Activated T-helper 1 cell treated with Interleukin-2 at 50 U/mL for 16 hours (primary cell): ENCODE data around the gene LPAR4.
"Not testable (repeated sequence)": the region's sequence is repeated elsewhere in the genome, so short reads cannot be mapped to it uniquely, and the experiment has no call there.

ENCODE experiments used
- DNase-seq: peaks from one replicate; pipeline ENCODE4 v3.0.0-alpha.2; 2020; ENCODE audit warnings: low read depth

Gene LPAR4

GRCh38 chrX:78747489-78747888 lies at the start of gene LPAR4:
Gene LPAR4 (plus strand): TSS chrX:78747720. CDS start chrX:78754870, 7,150 bp downstream.
- DNase-seq: no peak

GRCh38 chrX:78706071-78706470 lies 41.4 kb upstream of the LPAR4 start:
- DNase-seq: no peak

GRCh38 chrX:78708262-78708661 lies 39.3 kb upstream of the LPAR4 start:
- no peak for DNase-seq

- no peak for DNase-seq
These were observed 38.7 kb upstream of the LPAR4 start for GRCh38 chrX:78708816-78709215.

- DNase-seq: no peak
These were observed 37.3 kb upstream of the LPAR4 start for GRCh38 chrX:78710171-78710570.

GRCh38 chrX:78712336-78712735 lies 35.2 kb upstream of the LPAR4 start:
- no peak for DNase-seq

GRCh38 chrX:78725287-78725686 lies 22.2 kb upstream of the LPAR4 start:
- no peak for DNase-seq

GRCh38 chrX:78746496-78746895 lies 1.0 kb upstream of the LPAR4 start:
- DNase-seq: no peak

- DNase-seq: no peak
These were observed 451 bp downstream of the LPAR4 start for GRCh38 chrX:78747971-78748370.

GRCh38 chrX:78748846-78749245 lies 1.3 kb downstream of the LPAR4 start:
- DNase-seq: no peak

GRCh38 chrX:78753571-78753970 lies 6.1 kb downstream of the LPAR4 start:
- no peak for DNase-seq

GRCh38 chrX:78754917-78755316 lies 7.4 kb downstream of the LPAR4 start:
- DNase-seq: no peak

- DNase-seq: no peak
These were observed 11.6 kb downstream of the LPAR4 start for GRCh38 chrX:78759081-78759480.

- no peak for DNase-seq
These were observed 21.7 kb downstream of the LPAR4 start for GRCh38 chrX:78769101-78769755.

GRCh38 chrX:78769946-78770345 lies 22.4 kb downstream of the LPAR4 start:
- DNase-seq: no peak

GRCh38 chrX:78796916-78797315 lies 49.4 kb downstream of the LPAR4 start:
- no peak for DNase-seq

- no peak for DNase-seq
These were observed 52.6 kb downstream of the LPAR4 start for GRCh38 chrX:78800114-78800513.

- no peak for DNase-seq
These were observed 53.2 kb downstream of the LPAR4 start for GRCh38 chrX:78800694-78801093.

GRCh38 chrX:78801522-78801921 lies 54.0 kb downstream of the LPAR4 start:
- no peak for DNase-seq

- DNase-seq: not testable (repeated sequence)
These were observed 55.0 kb downstream of the LPAR4 start for GRCh38 chrX:78802526-78802925.
